IMR-90 (cell line): ENCODE results near the gene RBM23. TPM values are rescaled to one million over a fixed set of nuclear protein-coding genes. Genes with fewer than 3 reads are reported as not detected.
A peak's percentile ranks its signal among the peaks of the same experiment; 100 is the strongest.

Experiments
- ATAC-seq: fragments of 200-7000 bp; cut with Tn5 transposase; 2 replicates; pipeline ENCODE4 v1.9.1; 2020; ENCODE audit warnings: low read depth, mild to moderate bottlenecking, moderate library complexity
- BruUV-seq: library from RNA; stranded (reverse); fragments of 400-500 nt; replicated peaks from 2 replicates; lab custom pipeline; 2021; lab: Mats Ljungman, UMichigan
- CTCF ChIA-PET: fragments of 300-600 bp; formaldehyde crosslinking; extraction: SDS; loops from one replicate; lab custom pipeline; 2021; ENCODE audit warnings: antibody characterized with exemption; lab: Yijun Ruan, JAX
- POLR2A ChIA-PET: fragments of 300-600 bp; sonication (Branson Sonifier 250); formaldehyde crosslinking; loops from one replicate; lab custom pipeline; 2022; ENCODE audit warnings: antibody characterized with exemption; ENCODE audit not compliant: unreplicated experiment; lab: Charles Lee
- DNase-seq: peaks from one replicate; pipeline ENCODE4 v3.0.0; 2013
- H2AFZ ChIP-seq: replicated peaks from 2 replicates; pipeline ENCODE3; 2013; ENCODE audit warnings: low read length, mild to moderate bottlenecking; ENCODE audit not compliant: poor library complexity
- H2AK5ac ChIP-seq: 2 replicates; pipeline ENCODE4 v1.6.1; 2013; ENCODE audit warnings: low read depth, low read length, inconsistent platforms
- H2AK9ac ChIP-seq: replicated peaks from 2 replicates; pipeline ENCODE3; 2013; ENCODE audit warnings: mild to moderate bottlenecking, low read depth, low read length, moderate library complexity; ENCODE audit not compliant: poor library complexity
- H2BK120ac ChIP-seq: 2 replicates; pipeline ENCODE4 v1.6.1; 2013; ENCODE audit warnings: low read depth, low read length, inconsistent platforms
- H2BK15ac ChIP-seq: 3 replicates; pipeline ENCODE4 v1.6.1; 2013; ENCODE audit warnings: low read depth, low read length, inconsistent platforms
- H2BK20ac ChIP-seq: 2 replicates; pipeline ENCODE4 v1.6.1; 2013; ENCODE audit warnings: low read depth, mild to moderate bottlenecking, inconsistent platforms, low read length, moderate library complexity
- H2BK5ac ChIP-seq: 2 replicates; pipeline ENCODE4 v1.6.1; 2013; ENCODE audit warnings: mild to moderate bottlenecking, low read depth, low read length, inconsistent platforms; ENCODE audit not compliant: poor library complexity, severe bottlenecking
- H3K14ac ChIP-seq: replicated peaks from 2 replicates; pipeline ENCODE4 v1.6.1; 2013; ENCODE audit warnings: low read depth, low read length, inconsistent platforms
- H3K18ac ChIP-seq: 2 replicates; pipeline ENCODE4 v1.6.1; 2013; ENCODE audit warnings: low read depth, low read length, control low read depth
- H3K23ac ChIP-seq: 2 replicates; pipeline ENCODE4 v1.6.1; 2013; ENCODE audit warnings: low read depth, low read length, inconsistent platforms
- H3K27ac ChIP-seq: 2 replicates; pipeline ENCODE4 v1.5.1; 2013; ENCODE audit warnings: mild to moderate bottlenecking, control low read depth, low read length; ENCODE audit not compliant: insufficient read depth
- H3K27me3 ChIP-seq: 2 replicates; pipeline ENCODE4 v1.6.1; 2013; ENCODE audit warnings: low read length; ENCODE audit not compliant: control insufficient read depth, insufficient read depth
- H3K36me3 ChIP-seq: 2 replicates; pipeline ENCODE4 v1.6.1; 2013; ENCODE audit warnings: low read length, mixed read lengths; ENCODE audit not compliant: control insufficient read depth, insufficient read depth
- H3K4ac ChIP-seq: 2 replicates; pipeline ENCODE4 v1.6.1; 2013; ENCODE audit warnings: low read depth, low read length, inconsistent platforms
- H3K4me1 ChIP-seq: 2 replicates; pipeline ENCODE4 v1.6.1; 2013; ENCODE audit warnings: low read length, mixed read lengths; ENCODE audit not compliant: control insufficient read depth, insufficient read depth
- H3K4me2 ChIP-seq: 2 replicates; pipeline ENCODE4 v1.6.1; 2013; ENCODE audit warnings: low read depth, mild to moderate bottlenecking, control low read depth, low read length, moderate library complexity
- H3K4me3 ChIP-seq: 2 replicates; pipeline ENCODE4 v1.5.1; 2013; ENCODE audit warnings: low read depth, mild to moderate bottlenecking, control low read depth, low read length, moderate library complexity; ENCODE audit not compliant: insufficient read depth
- H3K56ac ChIP-seq: 2 replicates; pipeline ENCODE4 v1.6.1; 2013; ENCODE audit warnings: low read length, inconsistent platforms; ENCODE audit not compliant: insufficient read depth; ENCODE audit errors: extremely low read depth
- H3K79me1 ChIP-seq, 2 experiments: 2 replicates each; pipeline ENCODE4 v1.6.1; 2013; ENCODE audit warnings: low read length in 2 of 2, inconsistent platforms in 1 of 2, low read depth in 1 of 2
- H3K9ac ChIP-seq: 2 replicates; pipeline ENCODE4 v1.6.1; 2013; ENCODE audit warnings: low read depth, low read length, control low read depth
- H3K9me1 ChIP-seq: 2 replicates; pipeline ENCODE4 v1.6.1; 2013; ENCODE audit warnings: low read length, inconsistent platforms; ENCODE audit not compliant: insufficient read depth
- H3K9me3 ChIP-seq: 2 replicates; pipeline ENCODE4 v1.6.1; 2013; ENCODE audit warnings: low read length; ENCODE audit not compliant: control insufficient read depth, insufficient read depth
- H4K20me1 ChIP-seq: 2 replicates; pipeline ENCODE4 v1.6.1; 2013; ENCODE audit warnings: low read length, inconsistent platforms; ENCODE audit not compliant: insufficient read depth
- H4K5ac ChIP-seq: 2 replicates; pipeline ENCODE4 v1.6.1; 2013; ENCODE audit warnings: mild to moderate bottlenecking, low read depth, low read length, control low read depth
- H4K8ac ChIP-seq, 2 experiments: 2 replicates each; pipeline ENCODE4 v1.6.1; 2013; ENCODE audit warnings: low read depth in 2 of 2, low read length in 2 of 2, control low read depth in 1 of 2, inconsistent platforms in 1 of 2
- H4K91ac ChIP-seq: 2 replicates; pipeline ENCODE4 v1.6.1; 2013; ENCODE audit warnings: low read depth, low read length, inconsistent platforms; ENCODE audit not compliant: insufficient read depth
- BHLHE40 ChIP-seq: fragments of 150-350 bp; IDR thresholded peaks from 2 replicates; pipeline ENCODE4 v1.6.1; 2016; ENCODE audit warnings: mild to moderate bottlenecking, low read depth, low read length
- CEBPB ChIP-seq: IDR thresholded peaks from 2 replicates; pipeline ENCODE4 v1.6.1; 2012; ENCODE audit warnings: low read depth, low read length, improper control_type of control experiment
- CHD1 ChIP-seq: IDR thresholded peaks from 2 replicates; pipeline ENCODE4 v1.6.1; 2012; ENCODE audit warnings: low read depth, low read length, improper control_type of control experiment
- CTCF ChIP-seq: conservative IDR thresholded peaks from 2 replicates; pipeline ENCODE4 v1.5.1; 2012; ENCODE audit warnings: mild to moderate bottlenecking, low read depth, low read length, improper control_type of control experiment
- MAFK ChIP-seq: IDR thresholded peaks from 2 replicates; pipeline ENCODE4 v1.6.1; 2012; ENCODE audit warnings: low read depth, low read length, improper control_type of control experiment
- MAZ ChIP-seq: IDR thresholded peaks from 2 replicates; pipeline ENCODE4 v1.6.1; 2012; ENCODE audit warnings: low read depth, mild to moderate bottlenecking, low read length, improper control_type of control experiment, moderate library complexity, borderline replicate concordance
- MXI1 ChIP-seq: IDR thresholded peaks from 2 replicates; pipeline ENCODE4 v1.6.1; 2012; ENCODE audit warnings: low read depth, mild to moderate bottlenecking, low read length, moderate library complexity, borderline replicate concordance
- NFE2L2 ChIP-seq: fragments of 150-350 bp; IDR thresholded peaks from 2 replicates; pipeline ENCODE4 v1.6.1; 2016; ENCODE audit warnings: low read depth, mild to moderate bottlenecking, low read length
- POLR2A ChIP-seq: IDR thresholded peaks from 2 replicates; pipeline ENCODE4 v1.6.1; 2012; ENCODE audit warnings: mild to moderate bottlenecking, low read depth, low read length
- RAD21 ChIP-seq: IDR thresholded peaks from 2 replicates; pipeline ENCODE4 v1.6.1; 2012; ENCODE audit warnings: low read length, improper control_type of control experiment
- RCOR1 ChIP-seq: IDR thresholded peaks from 2 replicates; pipeline ENCODE4 v1.6.1; 2012; ENCODE audit warnings: mild to moderate bottlenecking, low read length, improper control_type of control experiment; ENCODE audit not compliant: insufficient replicate concordance
- RFX5 ChIP-seq: IDR thresholded peaks from 2 replicates; pipeline ENCODE4 v1.8.0; 2012; ENCODE audit warnings: low read depth, mild to moderate bottlenecking, low read length, moderate library complexity
- SMC3 ChIP-seq: fragments of 150-350 bp; IDR thresholded peaks from 2 replicates; pipeline ENCODE4 v1.6.1; 2016; ENCODE audit warnings: low read depth, mild to moderate bottlenecking, antibody characterized with exemption, low read length, moderate library complexity
- USF2 ChIP-seq: fragments of 150-350 bp; IDR thresholded peaks from 2 replicates; pipeline ENCODE4 v1.6.1; 2017; ENCODE audit warnings: mild to moderate bottlenecking, antibody characterized with exemption, low read length, low read depth
- WGBS, 2 experiments: methylation state at CpG; one replicate each; pipeline versions ENCODE4 v1.1.5 to v1.1.7; 2013; ENCODE audit warnings: missing lambda C conversion rate in 2 of 2; ENCODE audit not compliant: insufficient read length in 1 of 2; ENCODE audit errors: extremely low coverage in 2 of 2; 5-methylcytosine and 5-hydroxymethylcytosine counted together
- dilution Hi-C: fragments of 300-500 bp; cut with HindIII; formaldehyde crosslinking; loops from one replicate; pipeline ENCODE4 v1.14.3; 2018; ENCODE audit warnings: low sequenced_read_pairs; ENCODE audit not compliant: unreplicated experiment
- in situ Hi-C: fragments of 300-500 bp; cut with MboI; formaldehyde crosslinking; loops from 3 replicates; pipeline ENCODE4 v1.14.3; 2019; ENCODE audit warnings: low sequenced_read_pairs, inconsistent platforms, mixed read lengths
- intact Hi-C: fragments of 100-400 bp; cut with micrococcal nuclease; formaldehyde crosslinking; loops from 2 replicates; pipeline ENCODE4 v1.10.0; 2022
- polyA plus RNA-seq, 3 experiments: library from polyadenylated mRNA; depleted of rRNA; stranded (reverse); fragments of >200 nt; gene quantifications; 2 replicates each; pipeline ENCODE4 v1.2.3, GENCODE V29; 2012; ENCODE audit warnings: low replicate concordance in 1 of 3
- total RNA-seq: library from RNA; depleted of rRNA; stranded (reverse); fragments of >200 nt; gene quantifications from 2 replicates; pipeline ENCODE4 v1.2.3, GENCODE V29; 2012

RBM23 gene
- total and polyA plus RNA-seq, 2 of the 4 experiments (the other 2 are of a cell fraction): 44.7 to 375 TPM

- WGBS, 2 experiments: 0% methylated on average over 2 of the region's 14 CpGs; no CpG with 5 or more reads in 1 of the 2 experiments
- ATAC-seq (peak; percentile 7), DNase-seq (peak; percentile 84)
- dilution Hi-C loops: no loop called here
- H3K14ac ChIP-seq: peak overlapping the region; percentile 89
- H3K9me1 ChIP-seq: peaks cover 32% of the 10 kb centered on the region
- H3K9me3 ChIP-seq: no peaks in the 10 kb centered on the region
- peak overlapping the region; percentile 96 for H3K4ac ChIP-seq
- peak overlapping the region; percentile 92 for H4K91ac ChIP-seq
- H3K4me3 ChIP-seq: no peak overlapping the region
- peak overlapping the region; percentile 97 for H3K23ac ChIP-seq
- H3K27me3 ChIP-seq: no peaks in the 10 kb centered on the region
- POLR2A ChIA-PET: interaction anchor here (0.9 to 2.5 kb wide), 2 partner anchors 9 to 17 kb away, joined by 3 to 20 read pairs; no protein-coding TSS in a partner anchor
- H2BK120ac ChIP-seq: peak overlapping the region; percentile 96
- CTCF ChIA-PET: interaction anchor here (0.9 to 1.2 kb wide), 4 partner anchors 17 to 129 kb away, joined by 3 to 5 read pairs (median 3); partner anchors contain the start of gene MRPL52
- peaks cover 51% of the 10 kb centered on the region for H3K4me1 ChIP-seq
- H2AK5ac ChIP-seq: peak overlapping the region; percentile 78
- H2BK20ac ChIP-seq: peak overlapping the region; percentile 79
- H3K56ac ChIP-seq: peak overlapping the region; percentile 54
- peak overlapping the region; percentile 16; the same call in 1 of the 2 replicates for H3K4me2 ChIP-seq
- H3K27ac ChIP-seq: peak overlapping the region; percentile 96
- peaks cover 41% of the 10 kb centered on the region for H3K36me3 ChIP-seq
- peak overlapping the region; percentile 88 for H2BK5ac ChIP-seq
- H3K9ac ChIP-seq: peak overlapping the region; percentile 57
- BruUV-seq: no TSS peak
- H2AK9ac ChIP-seq: peak overlapping the region; percentile 87
- peak overlapping the region; percentile 42 for H4K5ac ChIP-seq
- peak overlapping the region; percentile 70; the same call in 1 of the 3 replicates for H2BK15ac ChIP-seq
- peak overlapping the region; percentile 48 for H3K18ac ChIP-seq
- peak overlapping the region; percentile 65 to 83 for H4K8ac ChIP-seq
- peaks cover 10 to 64% of the 10 kb centered on the region in 2 experiments; a peak in 3 of 4 replicates for H3K79me1 ChIP-seq
- intact Hi-C loops: loop anchor here (1.0 kb wide), 1 partner anchor 10 kb away; no protein-coding TSS in a partner anchor
- H4K20me1 ChIP-seq: peaks cover 27% of the 10 kb centered on the region; the same call in 1 of the 2 replicates
- peak overlapping the region; percentile 5 for H2AFZ ChIP-seq
- in situ Hi-C loops: loop anchor here (10.0 kb wide), 1 partner anchor 263 kb away; the partner anchor contains the start of gene DAD1
- no peak for TF ChIP-seq USF2
- no peak for TF ChIP-seq CEBPB
- peak; percentile 8; the same call in 1 of the 2 replicates for TF ChIP-seq BHLHE40
- no peak for TF ChIP-seq MAFK
- TF ChIP-seq MXI1: no peak
- TF ChIP-seq NFE2L2: no peak
- TF ChIP-seq RCOR1: no peak
- peak; percentile 70 for TF ChIP-seq MAZ
- TF ChIP-seq RFX5: no peak
- TF ChIP-seq CTCF: 0 out of 2 replicates have a peak, but pooled peaks have one; percentile 21
- 0 out of 2 replicates have a peak, but pooled peaks have one; percentile 2 for TF ChIP-seq SMC3
- TF ChIP-seq POLR2A: peak; percentile 49; the same call in 1 of the 2 replicates
- TF ChIP-seq RAD21: no peak
- TF ChIP-seq CHD1: no peak
These were observed 71.1 kb downstream of the RBM23 start for GRCh38 chr14:22847661-22848341.
